Measurements from ENCODE around the gene PRSS27. TPM values are rescaled to one million over a fixed set of nuclear protein-coding genes. Genes with fewer than 3 reads are reported as not detected.

PRSS27 gene
- total and polyA plus RNA-seq, 2 donors (not counting 1 experiment from before 2014, with no cell fraction given) = 2.1 to 2.4 TPM

DNA sequence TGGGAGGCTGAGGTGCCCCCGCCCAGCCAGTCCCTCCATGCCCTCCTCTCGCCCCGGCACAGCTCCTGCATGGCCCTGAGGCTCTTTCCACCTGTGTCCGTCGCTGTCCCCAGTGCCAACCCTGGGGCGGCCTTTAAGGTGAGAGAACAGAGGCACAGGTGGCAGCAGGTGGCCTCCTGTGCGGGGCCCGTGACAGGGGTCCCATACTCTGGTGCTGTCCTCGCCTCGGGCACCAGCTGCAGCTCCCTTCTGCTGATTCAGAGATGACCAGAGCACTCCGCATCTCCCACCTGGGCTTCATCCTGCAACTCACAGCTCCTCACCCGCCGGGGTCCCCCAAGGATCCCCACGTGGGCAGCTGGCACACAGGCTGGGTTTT is 8.0 kb downstream of the PRSS27 start:
- Mint-ChIP-seq H3K27ac (no peak overlapping the region), H3K4me1 (peaks cover 7% of the 10 kb centered on the region), H3K4me3 (no peak overlapping the region), H3K9me3 (ENCODE audit: insufficient read depth) (no peaks in the 10 kb centered on the region), H3K27me3 (peaks cover 4% of the 10 kb centered on the region)
- Histone ChIP-seq H4K20me1 (ENCODE audit: control insufficient read depth, insufficient read depth, low read length, poor library complexity, severe bottlenecking) (peaks cover 21% of the 10 kb centered on the region), H3K27ac (ENCODE audit: low read length in 2 of 2) (no peak overlapping the region), H3K36me3 (replicated peaks in 1 of 2; ENCODE audit: control extremely low read depth in 1 of 2, control insufficient read depth in 1 of 2, extremely low read depth in 1 of 2, insufficient read depth in 2 of 2, low read length in 1 of 2) (peaks cover 0 to 17% of the 10 kb centered on the region in 2 experiments), H3K9me3 (ENCODE audit: control extremely low read depth in 1 of 3, control insufficient read depth in 2 of 3, insufficient read depth in 1 of 3, low read length in 2 of 3) (peaks cover 0 to 3% (median 0%) of the 10 kb centered on the region in 3 donors), H2AFZ (ENCODE audit: insufficient read depth, low read depth, low read length, poor library complexity, severe bottlenecking) (no peak overlapping the region), H3K27me3 (replicated peaks in 1 of 4; ENCODE audit: control extremely low read depth in 1 of 4, control insufficient read depth in 3 of 4, insufficient read depth in 4 of 4, low read length in 3 of 4) (no peaks in the 10 kb centered on the region), H3K4me2 (replicated peaks; ENCODE audit: low read depth, low read length, poor library complexity, severe bottlenecking) (no peak overlapping the region), H3K9ac (ENCODE audit: low read length) (no peak overlapping the region), H3K4me1 (ENCODE audit: control insufficient read depth in 2 of 2, insufficient read depth in 2 of 2, low read length in 2 of 2) (peaks cover 4 to 10% of the 10 kb centered on the region in 2 donors), H3K79me2 (ENCODE audit: control insufficient read depth, insufficient read depth, low read length) (no peaks in the 10 kb centered on the region), H3K4me3 (ENCODE audit: control extremely low read depth in 1 of 5, extremely low read depth in 1 of 5, insufficient read depth in 1 of 5, low read depth in 2 of 5, low read length in 4 of 5) (no peak overlapping the region)
- no peak for TF ChIP-seq EZH2 (IDR thresholded peaks at IDR 0.05; ENCODE audit: borderline replicate concordance, insufficient read depth, low read depth, low read length, poor library complexity, severe bottlenecking)
- TF ChIP-seq, protein P1, sequence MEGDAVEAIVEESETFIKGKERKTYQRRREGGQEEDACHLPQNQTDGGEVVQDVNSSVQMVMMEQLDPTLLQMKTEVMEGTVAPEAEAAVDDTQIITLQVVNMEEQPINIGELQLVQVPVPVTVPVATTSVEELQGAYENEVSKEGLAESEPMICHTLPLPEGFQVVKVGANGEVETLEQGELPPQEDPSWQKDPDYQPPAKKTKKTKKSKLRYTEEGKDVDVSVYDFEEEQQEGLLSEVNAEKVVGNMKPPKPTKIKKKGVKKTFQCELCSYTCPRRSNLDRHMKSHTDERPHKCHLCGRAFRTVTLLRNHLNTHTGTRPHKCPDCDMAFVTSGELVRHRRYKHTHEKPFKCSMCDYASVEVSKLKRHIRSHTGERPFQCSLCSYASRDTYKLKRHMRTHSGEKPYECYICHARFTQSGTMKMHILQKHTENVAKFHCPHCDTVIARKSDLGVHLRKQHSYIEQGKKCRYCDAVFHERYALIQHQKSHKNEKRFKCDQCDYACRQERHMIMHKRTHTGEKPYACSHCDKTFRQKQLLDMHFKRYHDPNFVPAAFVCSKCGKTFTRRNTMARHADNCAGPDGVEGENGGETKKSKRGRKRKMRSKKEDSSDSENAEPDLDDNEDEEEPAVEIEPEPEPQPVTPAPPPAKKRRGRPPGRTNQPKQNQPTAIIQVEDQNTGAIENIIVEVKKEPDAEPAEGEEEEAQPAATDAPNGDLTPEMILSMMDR (IDR thresholded peaks at IDR 0.05) = no peak
- WGBS (ENCODE audit: insufficient coverage) = 88% methylated on average over 10 of the region's 14 CpGs
- ATAC-seq (ENCODE audit: low read depth) (no peak), DNase-seq (no peak)
- ChIA-PET CTCF (no interaction called here), POLR2A (no interaction called here)
- intact Hi-C loops (cut with micrococcal nuclease) = no loop called here

DNA sequence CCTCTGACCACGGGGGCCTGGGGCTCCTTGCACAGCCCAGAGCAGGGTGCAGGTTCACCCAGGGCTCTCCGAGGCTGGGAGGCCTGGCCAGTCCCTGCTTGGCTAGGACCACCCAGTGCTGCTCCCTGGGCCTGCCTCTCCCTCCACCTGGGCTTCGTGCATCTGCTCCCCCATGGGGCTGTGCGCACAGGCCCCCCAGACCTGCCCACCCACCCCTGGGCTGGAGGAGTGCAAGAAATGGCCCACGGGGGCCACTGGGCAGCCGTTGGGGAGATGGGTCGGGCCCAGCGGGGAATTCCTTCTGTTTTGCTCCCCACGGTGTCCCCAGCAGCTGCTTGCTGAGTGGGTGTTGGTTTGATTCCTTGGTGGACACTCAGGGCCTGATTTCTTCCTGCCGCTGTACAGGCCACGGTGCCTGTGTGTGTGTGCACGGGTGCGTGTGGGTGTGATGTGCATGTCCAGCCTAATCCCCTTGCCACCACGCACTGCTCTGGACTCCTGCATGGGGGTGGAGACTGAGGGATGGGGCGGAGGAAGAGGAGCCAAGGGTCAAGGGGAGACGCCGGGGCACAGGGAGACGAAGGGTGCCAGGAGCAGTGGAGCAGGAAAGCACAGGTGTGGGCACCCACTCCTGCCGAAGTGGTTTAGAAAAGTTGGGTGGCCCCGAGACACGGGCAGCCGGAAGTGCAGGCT is 8.5 kb downstream of the PRSS27 start:
- Histone ChIP-seq H3K4me2 (replicated peaks; ENCODE audit: low read depth, low read length, poor library complexity, severe bottlenecking) (no peak overlapping the region), H3K79me2 (ENCODE audit: control insufficient read depth, insufficient read depth, low read length) (no peaks in the 10 kb centered on the region), H3K4me3 (ENCODE audit: control extremely low read depth in 1 of 5, extremely low read depth in 1 of 5, insufficient read depth in 1 of 5, low read depth in 2 of 5, low read length in 4 of 5) (no peak overlapping the region), H3K36me3 (replicated peaks in 1 of 2; ENCODE audit: control extremely low read depth in 1 of 2, control insufficient read depth in 1 of 2, extremely low read depth in 1 of 2, insufficient read depth in 2 of 2, low read length in 1 of 2) (peaks cover 0 to 17% of the 10 kb centered on the region in 2 experiments), H3K9ac (ENCODE audit: low read length) (no peak overlapping the region), H3K27ac (ENCODE audit: low read length in 2 of 2) (no peak overlapping the region), H3K27me3 (replicated peaks in 1 of 4; ENCODE audit: control extremely low read depth in 1 of 4, control insufficient read depth in 3 of 4, insufficient read depth in 4 of 4, low read length in 3 of 4) (no peaks in the 10 kb centered on the region), H2AFZ (ENCODE audit: insufficient read depth, low read depth, low read length, poor library complexity, severe bottlenecking) (no peak overlapping the region), H4K20me1 (ENCODE audit: control insufficient read depth, insufficient read depth, low read length, poor library complexity, severe bottlenecking) (peaks cover 27% of the 10 kb centered on the region), H3K9me3 (ENCODE audit: control extremely low read depth in 1 of 3, control insufficient read depth in 2 of 3, insufficient read depth in 1 of 3, low read length in 2 of 3) (peaks cover 0 to 3% (median 0%) of the 10 kb centered on the region in 3 donors), H3K4me1 (ENCODE audit: control insufficient read depth in 2 of 2, insufficient read depth in 2 of 2, low read length in 2 of 2) (peaks cover 4 to 10% of the 10 kb centered on the region in 2 donors)
- H3K9me3 Mint-ChIP-seq (ENCODE audit: insufficient read depth) = no peaks in the 10 kb centered on the region
- ATAC-seq (ENCODE audit: low read depth) = no peak
- POLR2A ChIA-PET = no interaction called here
- H3K27ac Mint-ChIP-seq = no peak overlapping the region
- H3K4me3 Mint-ChIP-seq = no peak overlapping the region
- no peak for DNase-seq
- TF ChIP-seq, protein P1 (IDR thresholded peaks at IDR 0.05) = no peak
- TF ChIP-seq EZH2 (IDR thresholded peaks at IDR 0.05; ENCODE audit: borderline replicate concordance, insufficient read depth, low read depth, low read length, poor library complexity, severe bottlenecking) = no peak
- 81% methylated on average over 22 of the region's 22 CpGs for WGBS (ENCODE audit: insufficient coverage)
- H3K27me3 Mint-ChIP-seq = peaks cover 4% of the 10 kb centered on the region
- intact Hi-C loops (cut with micrococcal nuclease) = no loop called here
- CTCF ChIA-PET = no interaction called here
- H3K4me1 Mint-ChIP-seq = peaks cover 7% of the 10 kb centered on the region

All from B cell (primary cell).